Putamen (tissue), 1 donor: ENCODE measurements around the gene CELSR3.

Experiments used
- DNase-seq: peaks from one replicate; pipeline ENCODE4 v3.0.0-alpha.2; 2016; ENCODE audit warnings: low spot score

CELSR3 gene

GRCh38 chr3:48599509-48600285, 63.0 kb downstream of the CELSR3 start:
- no peak for DNase-seq

- no peak for DNase-seq
Observed at GRCh38 chr3:48599077-48599501, 63.6 kb downstream of the CELSR3 start.

- no peak for DNase-seq
Observed at GRCh38 chr3:48598323-48599076, 64.2 kb downstream of the CELSR3 start.

DNA sequence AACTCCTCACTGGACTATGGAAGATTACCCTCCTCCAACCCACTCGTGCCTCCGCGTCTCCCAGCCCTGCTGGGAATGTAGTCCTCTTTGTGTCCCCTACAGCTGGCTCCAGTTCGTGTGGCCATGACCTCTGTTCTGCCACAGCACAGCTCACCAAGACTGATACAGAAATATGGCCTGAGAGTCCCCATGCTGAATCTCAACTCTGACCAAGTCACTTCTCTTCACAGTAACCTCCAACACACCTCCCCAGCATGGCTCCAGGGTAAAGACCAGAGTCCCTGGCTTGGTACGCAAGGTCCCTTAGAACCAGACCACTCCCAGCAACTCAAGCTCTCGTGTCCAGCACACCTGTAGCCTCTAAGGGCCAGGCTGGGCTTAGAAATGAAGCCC, 65.3 kb downstream of the CELSR3 start:
- no peak for DNase-seq

DNA sequence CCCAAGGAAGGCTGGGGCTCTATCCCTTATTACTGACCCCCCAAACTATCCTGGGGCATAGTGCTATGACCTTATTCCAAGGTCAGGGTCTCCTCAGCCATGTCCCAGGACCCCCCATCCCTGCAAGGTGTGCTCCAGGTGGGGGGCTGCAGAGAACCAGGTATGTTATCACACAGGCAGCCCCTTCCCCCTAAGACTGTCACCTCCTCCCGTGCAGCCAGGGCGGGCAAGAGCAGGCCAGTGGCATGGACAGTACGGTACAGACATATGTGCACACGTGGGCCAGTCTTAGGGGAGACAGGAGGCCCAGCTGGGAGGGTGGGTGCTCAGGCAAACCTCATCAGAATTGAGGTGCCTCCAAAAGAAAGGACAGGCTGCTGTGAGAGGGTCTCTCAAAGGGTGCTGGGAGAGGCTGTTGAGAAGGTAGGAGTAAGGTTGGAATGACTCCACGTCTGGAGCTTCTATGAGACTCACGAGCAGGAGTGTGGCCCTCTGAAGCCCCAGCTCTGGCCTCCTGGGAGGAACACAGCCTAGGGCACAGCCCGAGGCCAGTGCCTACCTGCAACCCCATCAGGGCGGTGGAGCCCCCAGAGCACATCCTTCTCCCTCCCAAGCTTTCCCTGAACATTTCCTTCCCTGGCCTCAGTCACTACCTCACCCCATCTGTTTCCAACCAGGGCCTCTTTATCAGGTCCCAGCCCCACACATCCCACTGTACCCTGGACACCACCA, 65.8 kb downstream of the CELSR3 start:
- no peak for DNase-seq

DNA sequence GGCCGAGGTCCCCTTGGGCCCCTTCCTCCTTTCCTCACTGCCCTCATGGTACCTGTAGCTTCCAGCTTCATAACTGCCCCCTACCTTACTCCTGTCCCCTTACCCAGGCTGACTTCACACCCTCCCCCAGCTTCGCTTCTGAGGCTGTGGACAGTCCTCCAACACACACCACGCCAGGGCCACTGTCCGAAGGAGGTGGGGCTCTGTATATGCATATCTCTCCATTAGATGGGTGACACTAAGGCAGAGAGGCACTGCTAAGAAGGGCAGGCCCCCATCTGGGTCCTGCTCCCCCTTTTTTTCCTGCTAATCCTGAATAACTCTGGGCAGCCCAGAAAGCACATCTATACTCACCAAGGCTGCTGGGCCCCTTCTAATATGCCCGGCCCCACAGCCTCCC, 66.5 kb downstream of the CELSR3 start:
- DNase-seq = no peak

DNA sequence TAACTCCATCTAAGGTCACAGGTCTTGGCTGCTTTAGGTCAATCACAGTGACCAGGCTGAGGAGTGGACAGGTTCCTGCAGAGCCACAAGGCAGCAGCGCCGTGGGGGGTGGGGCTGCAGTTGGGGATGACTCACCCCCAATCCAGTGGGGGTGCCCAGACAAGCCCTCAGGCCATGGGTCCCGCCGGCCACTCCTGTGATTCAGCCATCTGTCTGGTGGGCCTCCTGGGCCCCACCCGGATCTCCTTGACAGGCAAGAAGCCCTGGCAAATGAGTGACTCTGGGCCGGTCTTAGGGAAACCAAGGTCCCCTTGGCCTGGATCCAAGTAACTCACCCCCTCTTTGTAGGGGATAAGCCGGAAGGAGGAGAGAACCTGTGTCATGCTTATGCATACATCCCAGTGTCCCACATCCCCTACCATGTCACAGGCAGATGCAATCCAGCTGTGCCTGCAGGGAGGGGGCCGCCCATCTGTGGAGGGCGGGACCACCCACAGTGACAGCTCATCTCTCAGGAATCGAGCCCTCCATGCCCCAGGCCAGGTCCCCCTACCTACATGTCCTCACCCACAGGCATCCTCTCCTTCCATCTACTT, 67.1 kb downstream of the CELSR3 start:
- DNase-seq = no peak

- no peak for DNase-seq
Observed at GRCh38 chr3:48595075-48595525, 67.6 kb downstream of the CELSR3 start, which contains the start of gene COL7A1. Gene COL7A1 (minus strand): TSS chr3:48595329. CDS start chr3:48595159, 170 bp downstream.

GRCh38 chr3:48594417-48595049, 68.2 kb downstream of the CELSR3 start:
- DNase-seq = no peak

DNA sequence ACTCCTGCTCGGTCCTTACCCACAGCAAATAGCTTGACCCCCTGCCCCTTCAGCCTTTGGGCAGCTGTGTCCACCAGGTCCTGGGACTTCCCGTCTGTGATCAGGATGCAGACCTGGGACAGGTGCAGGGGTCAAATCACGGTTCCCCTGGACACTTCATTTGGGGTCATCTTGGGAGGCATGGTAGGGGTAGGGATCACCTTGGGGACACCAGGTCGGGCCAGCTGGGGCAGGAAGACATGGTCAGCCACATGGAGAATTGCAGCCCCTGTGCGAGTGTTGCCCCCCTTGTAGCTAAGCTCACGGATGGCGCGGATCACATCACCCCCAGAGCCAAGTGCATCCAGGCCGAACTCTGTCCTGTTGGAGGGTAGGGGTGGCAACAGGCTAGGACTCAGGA, 69.3 kb downstream of the CELSR3 start:
- no peak for DNase-seq

GRCh38 chr3:48592519-48593087, 70.1 kb downstream of the CELSR3 start:
- DNase-seq = no peak

DNA sequence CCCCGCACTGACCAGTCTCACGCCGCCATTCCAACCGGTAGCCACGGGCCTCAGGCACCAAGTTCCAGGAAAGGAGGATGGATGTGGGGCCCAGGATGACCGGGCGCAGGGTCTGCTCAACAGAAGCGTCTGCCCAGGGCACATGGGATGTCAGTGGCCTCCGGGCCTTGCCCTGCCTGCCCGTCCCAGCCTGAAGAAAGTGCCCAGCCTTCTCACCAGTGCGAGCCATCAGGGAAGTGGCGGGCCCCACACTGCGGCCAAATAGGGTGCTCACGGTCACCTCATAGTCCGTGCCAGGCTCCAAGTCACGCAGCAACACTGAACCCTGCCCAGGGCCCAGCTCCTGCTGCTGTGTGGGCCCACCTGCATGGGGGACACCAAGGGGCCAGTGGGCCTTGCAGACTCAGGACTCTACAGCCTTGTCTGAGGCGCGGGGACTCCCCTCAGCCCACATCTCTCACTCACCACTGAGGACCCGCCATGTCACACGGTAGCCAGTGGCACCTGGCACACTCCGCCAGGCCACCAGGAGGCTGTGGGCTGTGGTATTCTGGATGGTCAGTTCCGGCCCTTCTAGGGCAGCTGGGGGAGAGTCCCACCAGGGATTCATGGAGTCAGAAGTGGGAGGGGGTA, 70.7 kb downstream of the CELSR3 start:
- no peak for DNase-seq

DNA sequence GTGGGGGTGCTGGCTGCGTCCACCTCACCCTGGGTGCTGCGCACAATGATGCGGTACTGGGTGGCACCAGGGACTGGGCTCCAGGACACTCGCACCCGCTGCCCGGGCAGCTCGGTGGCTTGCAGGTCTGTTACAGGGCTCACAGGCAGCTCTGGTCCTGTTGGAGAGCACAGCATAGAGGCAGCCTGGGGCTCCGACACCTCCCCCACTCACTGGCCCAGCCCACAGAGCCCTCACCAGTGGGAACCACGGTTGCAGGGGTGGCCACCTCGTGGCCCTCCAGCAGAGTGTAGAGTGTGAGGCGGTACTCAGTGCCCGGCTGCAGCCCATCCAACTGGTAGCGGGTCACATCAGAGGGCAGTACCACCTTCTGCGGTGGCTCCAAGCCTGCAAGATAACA, 71.2 kb downstream of the CELSR3 start:
- no peak for DNase-seq

GRCh38 chr3:48588230-48588629, 74.5 kb downstream of the CELSR3 start:
- no peak for DNase-seq

DNA sequence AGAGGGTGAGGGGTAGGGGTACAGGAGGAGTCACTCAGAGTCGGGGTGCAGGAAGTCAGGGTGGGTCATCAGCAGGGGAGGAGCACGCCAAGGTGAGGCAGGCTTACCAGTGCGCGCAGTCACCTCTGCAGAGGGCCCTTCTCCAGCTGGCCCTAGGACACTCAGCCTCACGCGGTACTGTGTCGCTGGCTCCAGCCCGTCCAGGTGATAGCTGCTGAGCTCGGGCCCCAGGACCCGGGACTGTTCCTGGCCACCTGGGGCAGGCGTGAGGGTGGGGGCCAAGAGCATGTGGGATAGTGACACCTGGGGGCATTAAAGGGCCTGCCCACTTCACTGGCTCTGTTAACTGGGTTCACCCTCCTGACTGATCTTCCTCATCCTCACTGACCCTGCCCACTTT, 75.0 kb downstream of the CELSR3 start:
- DNase-seq = no peak
